Activated naive CD4-positive, alpha-beta T cell treated with anti-CD3 and anti-CD28 coated beads, Interleukin-2, amount 50 U/mL, for 24 hours (primary cell): ENCODE measurements around the gene DYTN.
"Not testable (repeated sequence)": the region's sequence is repeated elsewhere in the genome, so short reads cannot be mapped to it uniquely, and the experiment has no call there.

Experiments
- H3K27ac Mint-ChIP-seq: one replicate; pipeline ENCODE4 v1.8.0; 2021; ENCODE audit warnings: mild to moderate bottlenecking, mixed read lengths
- H3K27me3 Mint-ChIP-seq: one replicate; pipeline ENCODE4 v1.8.0; 2021; ENCODE audit warnings: mixed read lengths
- H3K36me3 Mint-ChIP-seq: one replicate; pipeline ENCODE4 v1.8.0; 2021; ENCODE audit warnings: mixed read lengths
- H3K4me1 Mint-ChIP-seq: one replicate; pipeline ENCODE4 v1.8.0; 2021; ENCODE audit warnings: mixed read lengths
- H3K4me3 Mint-ChIP-seq: one replicate; pipeline ENCODE4 v1.8.0; 2021; ENCODE audit warnings: mild to moderate bottlenecking, mixed read lengths
- H3K9me3 Mint-ChIP-seq: one replicate; pipeline ENCODE4 v1.8.0; 2021; ENCODE audit warnings: mixed read lengths

The DYTN gene

GRCh38 chr2:206716623-206717022, 1.6 kb downstream of the DYTN start:
- no peak overlapping the region for H3K4me3 Mint-ChIP-seq
- no peaks in the 10 kb centered on the region for H3K36me3 Mint-ChIP-seq
- no peaks in the 10 kb centered on the region for H3K9me3 Mint-ChIP-seq
- no peak overlapping the region for H3K27ac Mint-ChIP-seq
- no peaks in the 10 kb centered on the region for H3K4me1 Mint-ChIP-seq
- peaks cover 7% of the 10 kb centered on the region for H3K27me3 Mint-ChIP-seq

GRCh38 chr2:206715183-206715582, 3.0 kb downstream of the DYTN start:
- not testable (repeated sequence) for H3K27ac Mint-ChIP-seq, H3K9me3 Mint-ChIP-seq, H3K27me3 Mint-ChIP-seq, H3K4me3 Mint-ChIP-seq, H3K4me1 Mint-ChIP-seq, H3K36me3 Mint-ChIP-seq

- Mint-ChIP-seq H3K4me1 (no peaks in the 10 kb centered on the region), H3K27ac (no peak overlapping the region), H3K9me3 (no peaks in the 10 kb centered on the region), H3K4me3 (no peak overlapping the region), H3K36me3 (no peaks in the 10 kb centered on the region), H3K27me3 (peaks cover 7% of the 10 kb centered on the region)
These were observed 4.5 kb downstream of the DYTN start for GRCh38 chr2:206713746-206714145.

GRCh38 chr2:206708286-206708685, 9.9 kb downstream of the DYTN start:
- no peaks in the 10 kb centered on the region for H3K36me3 Mint-ChIP-seq
- no peaks in the 10 kb centered on the region for H3K9me3 Mint-ChIP-seq
- no peaks in the 10 kb centered on the region for H3K4me1 Mint-ChIP-seq
- H3K27me3 Mint-ChIP-seq, result peaks cover 5% of the 10 kb centered on the region
- no peak overlapping the region for H3K27ac Mint-ChIP-seq
- H3K4me3 Mint-ChIP-seq, result no peak overlapping the region

- no peaks in the 10 kb centered on the region for H3K9me3 Mint-ChIP-seq
- no peak overlapping the region for H3K4me3 Mint-ChIP-seq
- H3K27me3 Mint-ChIP-seq, result peaks cover 7% of the 10 kb centered on the region
- H3K4me1 Mint-ChIP-seq, result no peaks in the 10 kb centered on the region
- H3K27ac Mint-ChIP-seq, result no peak overlapping the region
- no peaks in the 10 kb centered on the region for H3K36me3 Mint-ChIP-seq
These were observed 11.0 kb downstream of the DYTN start for GRCh38 chr2:206707164-206707701.

- H3K27me3 Mint-ChIP-seq, result peaks cover 10% of the 10 kb centered on the region
- no peak overlapping the region for H3K4me3 Mint-ChIP-seq
- no peaks in the 10 kb centered on the region for H3K9me3 Mint-ChIP-seq
- no peaks in the 10 kb centered on the region for H3K36me3 Mint-ChIP-seq
- no peaks in the 10 kb centered on the region for H3K4me1 Mint-ChIP-seq
- H3K27ac Mint-ChIP-seq, result no peak overlapping the region
These were observed 16.1 kb downstream of the DYTN start for GRCh38 chr2:206701952-206702605.

- Mint-ChIP-seq H3K9me3 (no peaks in the 10 kb centered on the region), H3K4me3 (no peak overlapping the region), H3K4me1 (no peaks in the 10 kb centered on the region), H3K27ac (no peak overlapping the region), H3K36me3 (no peaks in the 10 kb centered on the region), H3K27me3 (peaks cover 10% of the 10 kb centered on the region)
These were observed 18.0 kb downstream of the DYTN start for GRCh38 chr2:206700156-206700555.

- H3K36me3 Mint-ChIP-seq, result no peaks in the 10 kb centered on the region
- H3K4me1 Mint-ChIP-seq, result no peaks in the 10 kb centered on the region
- peaks cover 8% of the 10 kb centered on the region for H3K27me3 Mint-ChIP-seq
- H3K27ac Mint-ChIP-seq, result no peak overlapping the region
- H3K4me3 Mint-ChIP-seq, result no peak overlapping the region
- no peaks in the 10 kb centered on the region for H3K9me3 Mint-ChIP-seq
These were observed 19.4 kb downstream of the DYTN start for GRCh38 chr2:206698811-206699210.

- Mint-ChIP-seq H3K36me3 (no peaks in the 10 kb centered on the region), H3K4me3 (no peak overlapping the region), H3K27ac (peak overlapping the region; percentile 26), H3K27me3 (peaks cover 7% of the 10 kb centered on the region), H3K4me1 (no peaks in the 10 kb centered on the region), H3K9me3 (no peaks in the 10 kb centered on the region)
These were observed 21.3 kb downstream of the DYTN start for GRCh38 chr2:206696910-206697309.

GRCh38 chr2:206693399-206694137, 24.6 kb downstream of the DYTN start:
- peaks cover 2% of the 10 kb centered on the region for H3K27me3 Mint-ChIP-seq
- H3K4me1 Mint-ChIP-seq, result peaks cover 4% of the 10 kb centered on the region
- no peak overlapping the region for H3K4me3 Mint-ChIP-seq
- no peaks in the 10 kb centered on the region for H3K9me3 Mint-ChIP-seq
- H3K36me3 Mint-ChIP-seq, result no peaks in the 10 kb centered on the region
- no peak overlapping the region for H3K27ac Mint-ChIP-seq

GRCh38 chr2:206692971-206693370, 25.2 kb downstream of the DYTN start:
- Mint-ChIP-seq H3K4me3 (no peak overlapping the region), H3K27ac (no peak overlapping the region)

GRCh38 chr2:206688990-206689389, 29.2 kb downstream of the DYTN start:
- peaks cover 4% of the 10 kb centered on the region for H3K4me1 Mint-ChIP-seq
- H3K4me3 Mint-ChIP-seq, result no peak overlapping the region
- no peak overlapping the region for H3K27ac Mint-ChIP-seq
- peaks cover 3% of the 10 kb centered on the region for H3K27me3 Mint-ChIP-seq
- no peaks in the 10 kb centered on the region for H3K9me3 Mint-ChIP-seq
- H3K36me3 Mint-ChIP-seq, result no peaks in the 10 kb centered on the region

More at GRCh38 chr2:206692971-206693370, 25.2 kb downstream of the DYTN start:
- Mint-ChIP-seq H3K27me3 (no peaks in the 10 kb centered on the region), H3K36me3 (no peaks in the 10 kb centered on the region), H3K9me3 (no peaks in the 10 kb centered on the region), H3K4me1 (peaks cover 4% of the 10 kb centered on the region)

- peaks cover 4% of the 10 kb centered on the region for H3K4me1 Mint-ChIP-seq
- H3K27me3 Mint-ChIP-seq, result peaks cover 3% of the 10 kb centered on the region
- no peak overlapping the region for H3K27ac Mint-ChIP-seq
- H3K9me3 Mint-ChIP-seq, result no peaks in the 10 kb centered on the region
- no peak overlapping the region for H3K4me3 Mint-ChIP-seq
- H3K36me3 Mint-ChIP-seq, result no peaks in the 10 kb centered on the region
These were observed 29.7 kb downstream of the DYTN start for GRCh38 chr2:206688453-206688852.

GRCh38 chr2:206683546-206683945, 34.6 kb downstream of the DYTN start:
- Mint-ChIP-seq H3K27me3 (peaks cover 4% of the 10 kb centered on the region), H3K4me3 (no peak overlapping the region), H3K4me1 (no peaks in the 10 kb centered on the region), H3K27ac (no peak overlapping the region), H3K9me3 (no peaks in the 10 kb centered on the region), H3K36me3 (no peaks in the 10 kb centered on the region)

GRCh38 chr2:206670531-206671319, 47.5 kb downstream of the DYTN start:
- no peaks in the 10 kb centered on the region for H3K4me1 Mint-ChIP-seq
- H3K27me3 Mint-ChIP-seq, result peaks cover 9% of the 10 kb centered on the region
- H3K9me3 Mint-ChIP-seq, result no peaks in the 10 kb centered on the region
- H3K4me3 Mint-ChIP-seq, result no peak overlapping the region
- H3K27ac Mint-ChIP-seq, result no peak overlapping the region
- H3K36me3 Mint-ChIP-seq, result no peaks in the 10 kb centered on the region

- Mint-ChIP-seq H3K4me3 (no peak overlapping the region), H3K27me3 (peaks cover 13% of the 10 kb centered on the region)
These were observed 52.9 kb downstream of the DYTN start for GRCh38 chr2:206665251-206665650.

More at GRCh38 chr2:206665251-206665650, 52.9 kb downstream of the DYTN start:
- Mint-ChIP-seq H3K36me3 (no peaks in the 10 kb centered on the region), H3K27ac (no peak overlapping the region), H3K4me1 (no peaks in the 10 kb centered on the region), H3K9me3 (no peaks in the 10 kb centered on the region)
